Skin epidermis (tissue), 12 donors: ENCODE data around the gene PPL.
A peak's percentile ranks its signal among the peaks of the same experiment; 100 is the strongest.
"Not testable (repeated sequence)": the region's sequence is repeated elsewhere in the genome, so short reads cannot be mapped to it uniquely, and the experiment has no call there.

Source experiments
- H3K27ac ChIP-seq, 21 experiments: fragments of 200-600 bp; sonication (generic) in 11 of 21; one replicate each; pipeline ENCODE4 v1.5.0; 2020; ENCODE audit warnings: mild to moderate bottlenecking in 3 of 21, inconsistent platforms in 2 of 21, moderate library complexity in 2 of 21
- H3K4me3 ChIP-seq, 7 experiments: fragments of 200-600 bp; sonication (generic) in 2 of 7; one replicate each; pipeline ENCODE4 v1.5.0; 2020; ENCODE audit warnings: inconsistent platforms in 2 of 7, mild to moderate bottlenecking in 2 of 7, moderate library complexity in 1 of 7

The PPL gene

DNA sequence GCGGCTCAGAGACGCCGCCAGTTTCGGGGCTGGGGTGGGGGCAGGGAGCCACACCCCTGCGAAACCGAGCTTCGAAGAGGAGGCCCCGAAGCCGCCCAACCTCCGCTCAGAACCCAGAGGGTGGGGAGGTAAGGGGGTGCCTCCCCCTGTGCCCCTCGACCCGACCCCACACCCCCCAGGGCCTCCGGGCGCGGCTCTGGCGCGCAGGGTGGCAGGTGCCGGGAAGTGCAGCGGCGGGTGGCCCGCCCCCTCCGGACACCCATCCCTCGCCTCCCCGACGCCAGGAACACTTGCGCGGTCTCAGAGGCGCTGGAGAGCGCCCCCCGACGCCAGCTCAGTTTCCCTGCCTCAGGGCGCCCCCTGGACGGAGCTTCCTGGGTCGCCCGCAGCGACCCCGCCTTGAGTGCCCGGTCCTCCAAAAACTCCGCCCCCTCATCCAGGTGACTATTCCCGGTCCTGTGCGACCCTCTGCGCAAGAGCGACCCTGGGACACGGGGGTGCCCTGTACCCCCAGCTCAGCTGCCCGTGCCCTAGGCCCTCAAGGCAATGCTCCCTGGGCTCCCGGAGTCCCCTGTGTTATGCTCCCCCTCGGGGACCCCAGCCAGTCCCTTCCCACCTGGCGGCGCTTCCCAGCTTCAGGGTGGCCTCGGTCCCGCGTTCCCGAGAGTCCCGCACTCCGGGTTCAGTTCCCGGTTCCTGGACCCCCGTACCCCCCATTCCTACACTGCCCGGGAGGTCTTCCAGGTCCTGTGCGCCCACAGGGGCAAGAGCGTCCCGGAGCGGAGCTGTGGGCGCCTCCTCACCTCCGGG lies 562 bp downstream of the PPL start:
- Histone ChIP-seq H3K27ac (peak overlapping the region in 20 of 21 experiments; percentile 1 to 94 (median 84)), H3K4me3 (peak overlapping the region; percentile 40 to 87 (median 58))

- Histone ChIP-seq H3K4me3 (peak overlapping the region; percentile 40 to 87 (median 58)), H3K27ac (peak overlapping the region in 19 of 21 experiments; percentile 22 to 94 (median 84))
Observed at GRCh38 chr16:4935241-4935855, 1.6 kb downstream of the PPL start.

GRCh38 chr16:4934591-4934990 lies 2.4 kb downstream of the PPL start:
- Histone ChIP-seq H3K4me3 (peak overlapping the region in 3 of 7 experiments; percentile 71 to 87 (median 72)), H3K27ac (peak overlapping the region in 14 of 21 experiments; percentile 10 to 94 (median 76))

DNA sequence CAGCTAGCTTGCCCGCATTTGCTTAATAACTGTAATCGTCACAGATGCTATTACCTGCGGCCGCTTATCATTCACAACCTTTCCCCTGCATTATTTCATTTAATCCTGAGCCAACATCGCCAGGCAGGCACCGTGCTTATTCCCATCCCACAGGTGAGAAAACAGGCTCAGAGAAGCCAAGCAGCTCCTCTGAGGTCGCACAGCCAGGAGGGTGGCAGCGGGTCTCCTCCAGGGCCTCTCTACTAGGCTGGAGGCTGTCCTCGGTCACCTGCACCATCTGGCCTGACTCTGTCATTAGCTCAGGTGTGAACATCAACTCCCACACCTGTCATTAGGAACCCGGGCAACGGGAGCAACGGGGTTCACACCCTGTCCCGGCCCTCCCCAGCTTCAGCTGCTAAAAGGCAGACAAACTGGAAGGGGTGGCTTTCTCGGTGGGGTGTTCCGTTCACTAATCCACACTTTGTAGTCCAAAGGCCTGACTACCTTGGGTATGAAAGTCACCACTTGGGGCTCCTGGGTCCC lies 3.0 kb downstream of the PPL start:
- H3K4me3 ChIP-seq, result peak overlapping the region in 1 of 7 experiments; percentile 87
- H3K27ac ChIP-seq, result peak overlapping the region in 13 of 21 experiments; percentile 10 to 94 (median 83)

DNA sequence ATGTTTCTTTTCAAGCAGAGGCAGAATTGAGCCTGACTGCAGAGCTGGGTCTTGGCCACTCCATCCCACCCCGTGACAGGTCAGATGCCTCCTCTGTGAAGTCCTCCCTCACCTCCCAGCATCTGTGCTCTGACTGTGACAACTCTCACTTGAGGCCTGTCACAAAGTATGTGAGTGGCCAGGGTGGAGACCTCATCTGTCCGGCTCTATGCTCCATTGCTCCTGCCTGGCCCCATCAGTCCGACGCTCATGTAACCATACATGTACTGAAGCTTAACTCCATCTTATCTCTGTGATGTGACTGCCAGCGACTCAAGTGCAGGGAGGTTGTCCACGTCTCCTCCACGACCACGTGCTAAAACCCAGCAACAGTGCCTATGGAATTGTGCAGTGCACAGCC lies 3.5 kb downstream of the PPL start:
- no peak overlapping the region for H3K4me3 ChIP-seq
- H3K27ac ChIP-seq, result peak overlapping the region in 7 of 21 experiments; percentile 67 to 94 (median 84)

- Histone ChIP-seq H3K27ac (peak overlapping the region in 17 of 21 experiments; percentile 8 to 91 (median 46)), H3K4me3 (peak overlapping the region in 1 of 7 experiments; percentile 1)
Observed at GRCh38 chr16:4931381-4931780, 5.6 kb downstream of the PPL start.

DNA sequence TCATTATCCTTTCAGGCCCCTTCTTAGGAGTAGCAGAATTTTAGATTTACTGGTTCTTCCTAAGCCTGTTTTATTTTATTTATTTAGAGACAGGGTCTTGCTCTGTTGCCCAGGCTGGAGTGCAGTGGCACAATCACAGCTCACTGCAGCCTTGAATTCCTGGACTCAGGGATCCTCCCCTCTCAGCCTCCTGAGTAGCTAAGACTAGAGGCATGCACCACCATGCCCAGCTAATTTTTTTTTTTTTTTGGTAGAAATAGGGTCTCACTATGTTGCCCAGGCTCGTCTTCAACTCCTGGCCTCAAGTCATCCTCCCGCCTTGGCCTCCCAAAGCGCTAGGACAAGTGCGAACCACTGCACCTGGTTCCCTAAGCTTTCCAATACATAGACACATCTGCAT lies 7.3 kb downstream of the PPL start:
- not testable (repeated sequence) for H3K27ac ChIP-seq, H3K4me3 ChIP-seq

DNA sequence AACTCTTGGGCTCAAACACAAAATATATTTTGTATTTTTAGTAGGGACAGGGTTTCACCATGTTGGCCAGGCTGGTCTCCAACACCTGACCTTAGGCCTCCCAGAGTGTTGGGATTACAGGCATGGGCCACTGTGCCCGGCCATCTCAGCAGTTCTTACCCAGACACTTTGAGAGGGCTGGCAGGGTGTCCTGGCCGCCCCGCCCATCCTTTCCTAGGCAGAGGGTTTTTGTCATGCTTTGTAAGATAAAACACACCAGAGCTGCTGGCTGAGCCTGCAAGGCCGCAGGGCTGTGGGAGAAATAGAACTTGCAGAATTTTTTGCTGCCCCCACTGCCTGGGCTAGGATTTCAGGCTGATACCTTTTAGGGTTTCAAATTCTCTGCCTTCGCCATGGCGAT lies 8.7 kb downstream of the PPL start:
- Histone ChIP-seq H3K27ac (no peak overlapping the region), H3K4me3 (no peak overlapping the region)

- Histone ChIP-seq H3K27ac (no peak overlapping the region), H3K4me3 (no peak overlapping the region)
Observed at GRCh38 chr16:4927661-4928060, 9.3 kb downstream of the PPL start.

GRCh38 chr16:4926928-4927327 lies 10.0 kb downstream of the PPL start:
- no peak overlapping the region for H3K4me3 ChIP-seq

GRCh38 chr16:4925791-4926190 lies 11.2 kb downstream of the PPL start:
- peak overlapping the region in 6 of 21 experiments; percentile 2 to 81 (median 22) for H3K27ac ChIP-seq
- no peak overlapping the region for H3K4me3 ChIP-seq

More at GRCh38 chr16:4926928-4927327, 10.0 kb downstream of the PPL start:
- no peak overlapping the region for H3K27ac ChIP-seq

DNA sequence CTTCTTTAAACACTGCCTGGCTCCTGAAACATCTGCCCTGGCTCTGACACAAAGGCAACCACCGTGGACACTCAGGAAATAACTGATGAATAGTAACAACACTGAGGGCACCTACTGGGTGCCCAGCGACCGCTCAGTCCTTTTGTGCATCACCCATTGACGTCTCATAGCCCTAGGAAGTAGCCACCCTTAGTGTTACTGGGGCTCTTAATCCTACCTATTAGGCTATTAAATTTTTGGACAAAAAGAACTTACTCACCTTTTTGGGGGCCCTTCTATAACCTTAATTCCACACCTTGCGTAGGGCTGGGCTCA lies 11.7 kb downstream of the PPL start:
- H3K4me3 ChIP-seq, result no peak overlapping the region
- H3K27ac ChIP-seq, result peak overlapping the region in 8 of 21 experiments; percentile 2 to 81 (median 28)

DNA sequence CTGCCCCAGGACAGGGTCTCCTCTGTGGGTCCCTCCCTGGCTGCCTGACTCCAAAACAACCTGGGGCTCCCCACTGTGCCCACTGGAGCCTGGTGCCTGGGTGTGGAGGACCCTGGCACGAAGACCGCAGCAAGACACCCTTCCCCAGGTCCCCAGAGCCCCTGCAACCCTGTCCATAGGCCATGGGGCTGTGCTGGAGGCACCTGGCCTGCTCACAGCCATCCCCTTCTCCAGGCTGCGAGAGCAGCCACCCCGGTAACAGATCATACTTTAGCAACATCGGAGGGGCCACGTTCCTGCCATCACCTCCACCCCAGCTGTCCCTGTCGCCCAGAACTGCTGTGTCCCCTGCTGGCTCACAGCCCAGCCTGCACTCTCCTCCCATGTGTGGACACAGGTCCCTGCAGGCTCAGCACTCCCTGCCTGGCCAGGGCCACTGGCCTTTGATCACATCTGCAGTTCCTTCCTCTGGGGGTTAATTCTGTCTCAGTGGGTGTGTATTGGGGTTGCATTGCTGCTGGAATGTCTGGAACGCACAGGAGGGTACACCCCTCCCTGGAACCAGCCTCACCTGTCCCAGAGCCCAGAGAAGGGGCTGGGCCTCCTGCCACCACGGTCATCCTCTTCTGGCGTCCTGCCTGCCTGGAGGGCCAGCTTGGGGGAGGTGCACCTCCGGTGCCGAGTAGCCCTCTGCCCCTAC lies 12.2 kb downstream of the PPL start:
- H3K27ac ChIP-seq, result peak overlapping the region in 13 of 21 experiments; percentile 6 to 81 (median 39)
- H3K4me3 ChIP-seq, result no peak overlapping the region

DNA sequence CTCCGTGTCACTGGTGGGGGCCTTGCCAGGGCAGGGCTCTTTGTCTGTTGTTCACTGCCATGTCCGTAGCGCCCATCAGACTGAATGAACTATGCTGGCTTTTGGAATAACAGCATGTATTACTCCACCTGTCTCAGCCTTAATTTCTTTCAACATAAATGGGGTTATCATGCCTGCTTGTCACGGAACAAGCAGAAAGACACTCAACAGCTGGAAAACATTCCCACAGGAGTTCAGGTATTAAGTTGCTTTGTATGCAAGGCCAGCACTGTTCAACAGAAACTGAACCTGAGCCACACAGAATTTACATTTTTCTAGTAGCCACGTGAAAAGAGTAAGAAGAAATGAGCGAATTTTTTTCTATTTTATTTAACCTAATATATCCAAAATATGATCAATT lies 13.1 kb downstream of the PPL start:
- H3K27ac ChIP-seq, result peak overlapping the region in 9 of 21 experiments; percentile 16 to 80 (median 58)

DNA sequence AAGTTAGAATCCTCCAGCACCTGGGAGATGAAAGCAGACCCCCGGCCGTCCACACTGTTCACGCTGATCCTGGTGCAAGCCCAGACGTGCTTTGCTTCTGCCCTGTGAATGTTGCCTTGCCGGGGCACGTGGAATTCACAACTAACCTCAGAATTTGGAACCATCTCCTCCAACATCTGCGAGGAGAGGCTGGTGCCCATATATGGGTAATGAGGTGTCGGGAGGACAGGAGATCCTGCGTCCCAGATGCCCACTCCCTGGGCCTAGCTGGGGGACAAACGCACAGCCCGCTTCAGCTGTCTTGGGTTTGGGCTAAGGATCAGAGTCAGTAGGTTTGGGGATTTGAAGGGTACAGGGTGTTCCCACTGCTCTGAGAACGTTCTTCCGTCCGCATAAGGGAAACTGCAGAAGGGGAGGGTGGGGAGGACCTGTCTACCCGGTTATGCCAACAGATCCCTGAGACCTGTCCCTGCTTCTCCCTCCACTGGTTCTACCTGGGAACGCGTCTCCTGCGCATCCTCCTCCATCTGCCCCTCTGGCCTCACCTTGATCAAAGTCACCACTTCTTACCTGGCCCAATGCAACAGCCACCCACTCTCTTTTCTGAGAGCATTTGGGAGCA lies 14.1 kb downstream of the PPL start:
- Histone ChIP-seq H3K27ac (peak overlapping the region in 17 of 21 experiments; percentile 5 to 80 (median 57)), H3K4me3 (no peak overlapping the region)

More for the DNA sequence above, 13.1 kb downstream of the PPL start:
- no peak overlapping the region for H3K4me3 ChIP-seq

DNA sequence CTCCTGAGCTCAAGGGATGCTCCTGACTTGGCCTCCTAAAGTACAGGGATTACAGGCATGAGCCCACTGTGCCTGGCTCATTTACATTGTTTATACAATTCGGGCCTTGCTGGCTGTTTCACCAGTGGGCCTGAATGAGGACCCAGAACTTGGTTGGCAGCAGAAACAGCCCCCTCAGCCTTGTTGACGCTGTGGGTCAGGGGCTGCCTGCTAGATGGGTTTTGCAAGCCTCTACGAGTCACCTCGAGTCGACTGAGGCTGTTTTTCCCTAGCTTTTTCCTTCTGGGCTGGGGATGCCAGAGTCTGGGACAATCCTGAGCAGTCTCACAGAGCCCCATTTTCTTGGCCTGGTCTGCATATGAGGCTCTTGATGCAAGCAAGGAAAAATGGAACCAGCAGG lies 16.1 kb downstream of the PPL start:
- H3K4me3 ChIP-seq, result no peak overlapping the region
- H3K27ac ChIP-seq, result peak overlapping the region in 6 of 21 experiments; percentile 6 to 54 (median 28)

DNA sequence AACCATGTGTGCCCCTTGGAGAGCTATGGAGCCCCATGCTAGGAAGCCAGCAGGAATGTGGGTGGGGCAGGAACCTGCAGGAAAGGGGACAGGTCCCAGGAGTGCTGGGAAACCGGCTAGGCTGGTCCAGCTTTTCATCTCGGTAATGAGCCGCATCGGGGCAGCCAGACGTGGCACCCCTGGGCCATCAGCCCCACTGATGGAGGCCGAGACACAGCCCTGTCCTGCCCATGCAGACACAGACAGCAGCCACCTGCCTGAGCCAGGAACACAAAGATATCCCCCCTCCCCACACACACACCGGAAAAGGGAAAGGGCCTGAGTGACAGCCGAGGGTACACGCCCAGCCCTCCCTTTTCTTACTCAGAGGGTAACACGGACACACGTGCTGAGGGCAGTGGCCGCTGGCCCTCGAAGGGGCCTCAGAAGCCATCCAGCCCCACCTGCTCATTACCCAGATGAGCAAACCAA lies 18.1 kb downstream of the PPL start:
- H3K4me3 ChIP-seq, result no peak overlapping the region
- peak overlapping the region in 13 of 21 experiments; percentile 18 to 63 (median 42) for H3K27ac ChIP-seq

- Histone ChIP-seq H3K27ac (peak overlapping the region in 7 of 21 experiments; percentile 2 to 37 (median 23)), H3K4me3 (no peak overlapping the region)
Observed at GRCh38 chr16:4917117-4917516, 19.8 kb downstream of the PPL start.

DNA sequence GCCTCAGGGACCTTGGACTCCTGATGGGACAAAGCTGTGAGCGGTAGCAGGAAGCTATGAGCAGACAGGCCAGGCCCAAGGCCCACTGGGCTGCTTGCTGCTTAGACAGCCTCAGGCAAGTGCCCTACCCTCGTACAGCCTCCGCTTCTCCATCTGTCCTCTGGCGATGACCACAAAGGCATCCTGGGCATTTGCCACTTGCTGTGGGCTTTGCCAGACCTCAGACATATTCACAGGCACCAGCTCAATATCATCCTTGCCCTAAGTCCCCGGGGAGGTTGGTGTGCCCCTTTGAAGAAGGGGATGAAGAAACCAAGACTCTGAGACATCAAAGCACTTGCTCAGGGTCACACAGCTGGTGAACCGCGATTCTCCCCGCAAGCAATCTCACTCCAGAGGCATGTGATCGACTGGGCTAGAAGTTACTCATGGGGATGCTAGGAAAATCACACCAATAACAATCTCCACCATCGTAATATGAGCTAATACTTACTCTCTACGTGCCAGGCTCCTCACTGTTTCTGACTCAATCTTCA lies 21.7 kb downstream of the PPL start:
- peak overlapping the region in 9 of 21 experiments; percentile 2 to 63 (median 15) for H3K27ac ChIP-seq
- no peak overlapping the region for H3K4me3 ChIP-seq
